GM12878 (cell line): ENCODE data around the gene TMEM198. TPM values are rescaled to one million over a fixed set of nuclear protein-coding genes. Genes with fewer than 3 reads are reported as not detected.

Experiments
- ATAC-seq: fragments of 200-7000 bp; cut with Tn5 transposase; 3 replicates; pipeline ENCODE4 v1.9.1; 2020; ENCODE audit warnings: mild to moderate bottlenecking, moderate library complexity
- BruUV-seq: library from RNA; stranded (reverse); fragments of 400-500 nt; replicated peaks from 2 replicates; lab custom pipeline; 2021; lab: Mats Ljungman, UMichigan
- CTCF ChIA-PET: fragments of 300-600 bp; sonication (Branson Sonifier 250); formaldehyde crosslinking; extraction: SDS; loops from one replicate; lab custom pipeline; 2021; ENCODE audit warnings: inconsistent platforms; lab: Yijun Ruan, JAX
- POLR2A ChIA-PET: fragments of 350-600 bp; formaldehyde crosslinking; extraction: SDS; loops from one replicate; lab custom pipeline; 2021; ENCODE audit warnings: inconsistent platforms; lab: Charles Lee
- RAD21 ChIA-PET: fragments of 300-600 bp; sonication (Branson Sonifier 250); formaldehyde crosslinking; loops from one replicate; lab custom pipeline; 2023; ENCODE audit warnings: antibody characterized with exemption; ENCODE audit not compliant: unreplicated experiment; lab: Charles Lee
- SMC1A ChIA-PET: fragments of 300-600 bp; sonication (Branson Sonifier 250); formaldehyde crosslinking; loops from one replicate; lab custom pipeline; 2023; ENCODE audit not compliant: unreplicated experiment, uncharacterized antibody; lab: Charles Lee
- DNase-seq: peaks from one replicate; pipeline ENCODE4 v3.0.0-alpha.2; 2011; ENCODE audit warnings: low read depth, low spot score
- FAIRE-seq: peaks from 3 replicates; lab custom pipeline; 2011; peaks lifted over from hg19 to GRCh38; lab: Jason Lieb, UNC
- H2AFZ ChIP-seq: 2 replicates; pipeline ENCODE4 v1.6.0; 2011; ENCODE audit warnings: low read depth, low read length, control low read depth; ENCODE audit not compliant: control insufficient read depth
- H3K27ac ChIP-seq: 2 replicates; pipeline ENCODE4 v1.5.1; 2011; ENCODE audit warnings: control low read depth; ENCODE audit not compliant: control insufficient read depth, insufficient read depth
- H3K27me3 ChIP-seq, 2 experiments: replicated peaks in 1 of 2; 2 replicates each; pipeline versions ENCODE4 v1.6.0 to v1.6.1; 2011; ENCODE audit warnings: low read length in 1 of 2; ENCODE audit not compliant: control insufficient read depth in 2 of 2, insufficient read depth in 2 of 2
- H3K36me3 ChIP-seq, 2 experiments: 2 replicates each; pipeline ENCODE4 v1.5.1; 2011; ENCODE audit warnings: low read length in 1 of 2; ENCODE audit not compliant: control insufficient read depth in 2 of 2, insufficient read depth in 2 of 2
- H3K4me1 ChIP-seq: 2 replicates; pipeline ENCODE4 v1.6.1; 2011; ENCODE audit warnings: mild to moderate bottlenecking, low read length, moderate library complexity, mixed read lengths; ENCODE audit not compliant: control insufficient read depth, insufficient read depth
- H3K4me2 ChIP-seq: 2 replicates; pipeline ENCODE4 v1.6.0; 2011; ENCODE audit warnings: control low read depth; ENCODE audit not compliant: control insufficient read depth, insufficient read depth
- H3K4me3 ChIP-seq: fragments of 200-600 bp; sonication (generic); 2 replicates; pipeline ENCODE4 v1.5.1; 2016
- H3K79me2 ChIP-seq: 2 replicates; pipeline ENCODE4 v1.6.0; 2011; ENCODE audit warnings: low read length; ENCODE audit not compliant: control insufficient read depth, insufficient read depth
- H3K9ac ChIP-seq: 2 replicates; pipeline ENCODE4 v1.8.0; 2011; ENCODE audit warnings: low read length, control low read depth, mixed read lengths; ENCODE audit not compliant: control insufficient read depth, insufficient read depth
- H3K9me3 ChIP-seq: replicated peaks from 3 replicates; pipeline ENCODE4 v1.5.1; 2011; ENCODE audit warnings: mild to moderate bottlenecking, low read length; ENCODE audit not compliant: control insufficient read depth, insufficient read depth
- H4K20me1 ChIP-seq: 2 replicates; pipeline ENCODE4 v1.6.0; 2011; ENCODE audit not compliant: control insufficient read depth, insufficient read depth
- CUX1 ChIP-seq: IDR thresholded peaks from 2 replicates; pipeline ENCODE4 v1.6.1; 2012; ENCODE audit warnings: improper control_type of control experiment, low read depth, low read length; ENCODE audit not compliant: insufficient replicate concordance
- E2F8 ChIP-seq: fragments of 450-650 bp; IDR thresholded peaks from 2 replicates; pipeline ENCODE4 v1.6.1; 2018; ENCODE audit warnings: mild to moderate bottlenecking, low read depth, moderate library complexity; ENCODE audit not compliant: partially characterized antibody
- NFYB ChIP-seq: IDR thresholded peaks from 2 replicates; pipeline ENCODE4 v1.6.1; 2011; ENCODE audit warnings: low read depth, mild to moderate bottlenecking, low read length, improper control_type of control experiment, moderate library complexity; ENCODE audit not compliant: insufficient read depth
- ZZZ3 ChIP-seq: IDR thresholded peaks from 2 replicates; pipeline ENCODE4 v1.6.1; 2011; ENCODE audit warnings: low read depth; ENCODE audit not compliant: control insufficient read depth, insufficient read length
- WGBS: methylation state at CpG from one replicate; pipeline ENCODE4 v1.1.6; 2016; ENCODE audit warnings: low lambda C conversion rate; ENCODE audit not compliant: insufficient replicate concordance, insufficient coverage; ENCODE audit errors: missing lambda C conversion rate; 5-methylcytosine and 5-hydroxymethylcytosine counted together
- in situ Hi-C: fragments of 300-500 bp; cut with MboI; formaldehyde crosslinking; loops from 9 replicates; pipeline ENCODE4 v1.14.3; 2018; ENCODE audit warnings: mixed read lengths
- intact Hi-C: fragments of 100-400 bp; cut with micrococcal nuclease; formaldehyde crosslinking; loops from one replicate; pipeline ENCODE4 v1.14.2; 2022; ENCODE audit not compliant: unreplicated experiment
- polyA plus RNA-seq, 11 experiments: library from polyadenylated mRNA; depleted of rRNA in 4 of 11; unstranded in 6 of 11; stranded (reverse) in 5 of 11; fragments of >200 nt; fragmentation: Nextera tagmentation in 4 of 11; fragmentation: Illumina TruSeq in 1 of 11; extraction: Ambion mirVana in 4 of 11; extraction: Trizol in 1 of 11; gene quantifications; 1 replicate in 1 of 11; 2 replicates in 10 of 11; pipeline versions ENCODE4 v1.2.1 to v1.2.3, GENCODE V29; 2011 to 2016; ENCODE audit warnings: inconsistent platforms in 2 of 11, missing spikeins in 2 of 11, low read depth in 1 of 11
- total RNA-seq, 4 experiments: library from RNA; depleted of rRNA in 3 of 4; stranded (reverse); fragments of >200 nt in 3 of 4; fragmentation: Illumina TruSeq in 1 of 4; extraction: Trizol in 1 of 4; gene quantifications; 2 replicates each; pipeline versions ENCODE4 v1.2.1 to v1.2.3, GENCODE V29; 2013 to 2021
- TF ChIP-seq, protein P1 (sequence below): fragments of 450-650 bp; conservative IDR thresholded peaks from 2 replicates; pipeline ENCODE4 v1.6.1; 2017; ENCODE audit warnings: mild to moderate bottlenecking, moderate library complexity

TMEM198 gene
- total and polyA plus RNA-seq, 10 of the 15 experiments (the other 5 are each of a cell fraction or from before 2014, with no cell fraction given) = 0.16 to 1.2 (median 0.65) TPM; not detected in 2

GRCh38 chr2:219591091-219591490 lies 47.3 kb downstream of the TMEM198 start:
- Histone ChIP-seq H4K20me1 (no peaks in the 10 kb centered on the region), H3K79me2 (no peaks in the 10 kb centered on the region), H3K36me3 (no peaks in the 10 kb centered on the region), H3K9me3 (no peaks in the 10 kb centered on the region), H2AFZ (no peak overlapping the region), H3K4me3 (no peak overlapping the region), H3K27me3 (no peaks in the 10 kb centered on the region; a peak in 1 of 4 replicates), H3K27ac (no peak overlapping the region), H3K9ac (no peak overlapping the region), H3K4me2 (no peak overlapping the region), H3K4me1 (no peaks in the 10 kb centered on the region)
- DNase-seq (no peak), FAIRE-seq (no peak), ATAC-seq (no peak)
- ChIA-PET SMC1A (interaction anchor here (0.6 kb wide), 1 partner anchor 109 kb away, joined by 3 read pairs; no protein-coding TSS in a partner anchor), POLR2A (no interaction called here), RAD21 (no interaction called here), CTCF (interaction anchor here (0.7 to 1.1 kb wide), 3 partner anchors 10 to 31 kb away, joined by 3 to 7 read pairs (median 6); no protein-coding TSS in a partner anchor)
- TF ChIP-seq NFYB = no peak
- WGBS = 29% methylated on average over 2 of the region's 4 CpGs
- in situ Hi-C loops = no loop called here
- intact Hi-C loops = no loop called here
- no TSS peak for BruUV-seq

- TF ChIP-seq, protein P1, sequence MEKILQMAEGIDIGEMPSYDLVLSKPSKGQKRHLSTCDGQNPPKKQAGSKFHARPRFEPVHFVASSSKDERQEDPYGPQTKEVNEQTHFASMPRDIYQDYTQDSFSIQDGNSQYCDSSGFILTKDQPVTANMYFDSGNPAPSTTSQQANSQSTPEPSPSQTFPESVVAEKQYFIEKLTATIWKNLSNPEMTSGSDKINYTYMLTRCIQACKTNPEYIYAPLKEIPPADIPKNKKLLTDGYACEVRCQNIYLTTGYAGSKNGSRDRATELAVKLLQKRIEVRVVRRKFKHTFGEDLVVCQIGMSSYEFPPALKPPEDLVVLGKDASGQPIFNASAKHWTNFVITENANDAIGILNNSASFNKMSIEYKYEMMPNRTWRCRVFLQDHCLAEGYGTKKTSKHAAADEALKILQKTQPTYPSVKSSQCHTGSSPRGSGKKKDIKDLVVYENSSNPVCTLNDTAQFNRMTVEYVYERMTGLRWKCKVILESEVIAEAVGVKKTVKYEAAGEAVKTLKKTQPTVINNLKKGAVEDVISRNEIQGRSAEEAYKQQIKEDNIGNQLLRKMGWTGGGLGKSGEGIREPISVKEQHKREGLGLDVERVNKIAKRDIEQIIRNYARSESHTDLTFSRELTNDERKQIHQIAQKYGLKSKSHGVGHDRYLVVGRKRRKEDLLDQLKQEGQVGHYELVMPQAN = no peak
- TF ChIP-seq ZZZ3 = no peak
- no peak for TF ChIP-seq CUX1
- no peak for TF ChIP-seq E2F8
- ATAC-seq (no peak), FAIRE-seq (no peak), DNase-seq (no peak)
- no peaks in the 10 kb centered on the region for H3K79me2 ChIP-seq
- no peak overlapping the region for H3K4me2 ChIP-seq
- POLR2A ChIA-PET = no interaction called here
- SMC1A ChIA-PET = no interaction called here
- H3K9ac ChIP-seq = no peak overlapping the region
- H3K4me3 ChIP-seq = no peak overlapping the region
- H3K36me3 ChIP-seq = no peaks in the 10 kb centered on the region
- H3K9me3 ChIP-seq = no peaks in the 10 kb centered on the region
- H3K27ac ChIP-seq = no peak overlapping the region
- no peaks in the 10 kb centered on the region for H3K4me1 ChIP-seq
- RAD21 ChIA-PET = no interaction called here
- intact Hi-C loops (no loop called here), in situ Hi-C loops (no loop called here)
- CTCF ChIA-PET = no interaction called here
- H2AFZ ChIP-seq = no peak overlapping the region
- no peaks in the 10 kb centered on the region for H4K20me1 ChIP-seq
- H3K27me3 ChIP-seq = no peaks in the 10 kb centered on the region; a peak in 1 of 4 replicates
- WGBS = 54% methylated on average over 6 of the region's 6 CpGs
- no TSS peak for BruUV-seq
Measured at GRCh38 chr2:219592736-219593135, 48.9 kb downstream of the TMEM198 start.
